Measurements from ENCODE around the gene NTNG1.

DNA sequence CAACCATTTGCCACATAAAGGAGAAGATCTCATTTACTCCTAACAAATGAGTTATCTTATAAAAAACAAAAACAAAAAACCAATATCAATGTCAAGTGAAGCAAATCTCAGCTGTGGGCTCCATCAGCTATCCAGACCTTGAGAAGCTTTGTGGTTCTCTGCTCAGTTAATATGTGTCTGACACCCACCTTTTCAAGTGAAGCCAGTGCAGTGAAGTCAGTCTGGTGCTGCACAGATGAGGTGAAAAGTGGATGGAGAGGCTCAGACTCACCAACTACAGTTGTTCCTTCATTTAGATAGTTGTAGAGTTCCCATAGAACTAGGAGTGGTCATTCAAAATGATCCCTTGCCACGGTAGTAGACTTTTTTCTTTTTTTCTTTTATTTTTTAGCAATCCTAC, 106.8 kb downstream of the NTNG1 start:
- TF ChIP-seq, protein P1, sequence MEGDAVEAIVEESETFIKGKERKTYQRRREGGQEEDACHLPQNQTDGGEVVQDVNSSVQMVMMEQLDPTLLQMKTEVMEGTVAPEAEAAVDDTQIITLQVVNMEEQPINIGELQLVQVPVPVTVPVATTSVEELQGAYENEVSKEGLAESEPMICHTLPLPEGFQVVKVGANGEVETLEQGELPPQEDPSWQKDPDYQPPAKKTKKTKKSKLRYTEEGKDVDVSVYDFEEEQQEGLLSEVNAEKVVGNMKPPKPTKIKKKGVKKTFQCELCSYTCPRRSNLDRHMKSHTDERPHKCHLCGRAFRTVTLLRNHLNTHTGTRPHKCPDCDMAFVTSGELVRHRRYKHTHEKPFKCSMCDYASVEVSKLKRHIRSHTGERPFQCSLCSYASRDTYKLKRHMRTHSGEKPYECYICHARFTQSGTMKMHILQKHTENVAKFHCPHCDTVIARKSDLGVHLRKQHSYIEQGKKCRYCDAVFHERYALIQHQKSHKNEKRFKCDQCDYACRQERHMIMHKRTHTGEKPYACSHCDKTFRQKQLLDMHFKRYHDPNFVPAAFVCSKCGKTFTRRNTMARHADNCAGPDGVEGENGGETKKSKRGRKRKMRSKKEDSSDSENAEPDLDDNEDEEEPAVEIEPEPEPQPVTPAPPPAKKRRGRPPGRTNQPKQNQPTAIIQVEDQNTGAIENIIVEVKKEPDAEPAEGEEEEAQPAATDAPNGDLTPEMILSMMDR (IDR thresholded peaks at IDR 0.05) = no peak
- no peak for TF ChIP-seq EZH2 (IDR thresholded peaks at IDR 0.05)
- no peak for TF ChIP-seq EZH2phosphoT487 (IDR thresholded peaks at IDR 0.05)

Measured in neural progenitor cell (in vitro differentiated cells).